Measurements from ENCODE around the gene CACNA1C. TPM values are rescaled to one million over a fixed set of nuclear protein-coding genes. Genes with fewer than 3 reads are reported as not detected.

CACNA1C gene
- total RNA-seq, 2 experiments from 2014 or later: 0.05 to 0.08 TPM

DNA sequence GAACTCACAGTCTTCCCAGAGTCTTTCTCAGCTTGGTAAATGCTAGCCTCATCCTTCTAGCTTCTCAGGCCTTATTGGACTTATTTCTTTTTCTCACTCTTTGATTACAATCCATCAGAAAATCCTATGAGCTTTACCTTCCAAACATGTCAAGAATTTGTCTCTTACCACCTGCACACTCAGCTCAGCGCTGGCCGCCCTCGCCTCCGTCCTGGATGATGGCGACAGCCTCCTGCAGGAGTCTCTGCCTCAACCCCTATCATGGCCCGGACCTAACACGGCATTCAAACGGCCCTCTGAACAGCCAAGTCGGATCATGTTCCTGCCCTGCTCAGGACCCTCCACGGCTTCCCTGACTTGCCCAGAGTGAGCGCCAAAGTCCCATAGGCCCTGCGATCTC, 408.9 kb downstream of the CACNA1C start:
- POLR2A ChIA-PET: no interaction called here
- Histone ChIP-seq H3K4me1 (ENCODE audit: insufficient read depth, low read length) (peaks cover 3% of the 10 kb centered on the region), H3K27ac (ENCODE audit: low read depth in 1 of 2, low read length in 2 of 2) (no peak overlapping the region), H3K9me3 (ENCODE audit: control insufficient read depth in 1 of 2, insufficient read depth in 1 of 2, low read length in 2 of 2) (no peaks in the 10 kb centered on the region), H3K4me3 (ENCODE audit: low read length) (no peak overlapping the region), H3K27me3 (ENCODE audit: control insufficient read depth in 1 of 2, insufficient read depth in 2 of 2, low read length in 2 of 2) (no peaks in the 10 kb centered on the region), H3K36me3 (ENCODE audit: insufficient read depth, low read length) (no peaks in the 10 kb centered on the region)
- TF ChIP-seq, protein P1, sequence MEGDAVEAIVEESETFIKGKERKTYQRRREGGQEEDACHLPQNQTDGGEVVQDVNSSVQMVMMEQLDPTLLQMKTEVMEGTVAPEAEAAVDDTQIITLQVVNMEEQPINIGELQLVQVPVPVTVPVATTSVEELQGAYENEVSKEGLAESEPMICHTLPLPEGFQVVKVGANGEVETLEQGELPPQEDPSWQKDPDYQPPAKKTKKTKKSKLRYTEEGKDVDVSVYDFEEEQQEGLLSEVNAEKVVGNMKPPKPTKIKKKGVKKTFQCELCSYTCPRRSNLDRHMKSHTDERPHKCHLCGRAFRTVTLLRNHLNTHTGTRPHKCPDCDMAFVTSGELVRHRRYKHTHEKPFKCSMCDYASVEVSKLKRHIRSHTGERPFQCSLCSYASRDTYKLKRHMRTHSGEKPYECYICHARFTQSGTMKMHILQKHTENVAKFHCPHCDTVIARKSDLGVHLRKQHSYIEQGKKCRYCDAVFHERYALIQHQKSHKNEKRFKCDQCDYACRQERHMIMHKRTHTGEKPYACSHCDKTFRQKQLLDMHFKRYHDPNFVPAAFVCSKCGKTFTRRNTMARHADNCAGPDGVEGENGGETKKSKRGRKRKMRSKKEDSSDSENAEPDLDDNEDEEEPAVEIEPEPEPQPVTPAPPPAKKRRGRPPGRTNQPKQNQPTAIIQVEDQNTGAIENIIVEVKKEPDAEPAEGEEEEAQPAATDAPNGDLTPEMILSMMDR (IDR thresholded peaks at IDR 0.05): no peak
- no peaks in the 10 kb centered on the region for H3K36me3 Mint-ChIP-seq (ENCODE audit: low read depth)
- no peaks in the 10 kb centered on the region for H3K4me1 Mint-ChIP-seq (ENCODE audit: low read depth)
- CTCF ChIA-PET: no interaction called here
- intact Hi-C loops (cut with DNase I, micrococcal nuclease): no loop called here
- no peak for ATAC-seq (ENCODE audit: poor library complexity)
- no peak for DNase-seq
- H3K27me3 Mint-ChIP-seq: no peaks in the 10 kb centered on the region
- H3K4me3 Mint-ChIP-seq: no peak overlapping the region
- no peak overlapping the region for H3K27ac Mint-ChIP-seq
- no peaks in the 10 kb centered on the region for H3K9me3 Mint-ChIP-seq

DNA sequence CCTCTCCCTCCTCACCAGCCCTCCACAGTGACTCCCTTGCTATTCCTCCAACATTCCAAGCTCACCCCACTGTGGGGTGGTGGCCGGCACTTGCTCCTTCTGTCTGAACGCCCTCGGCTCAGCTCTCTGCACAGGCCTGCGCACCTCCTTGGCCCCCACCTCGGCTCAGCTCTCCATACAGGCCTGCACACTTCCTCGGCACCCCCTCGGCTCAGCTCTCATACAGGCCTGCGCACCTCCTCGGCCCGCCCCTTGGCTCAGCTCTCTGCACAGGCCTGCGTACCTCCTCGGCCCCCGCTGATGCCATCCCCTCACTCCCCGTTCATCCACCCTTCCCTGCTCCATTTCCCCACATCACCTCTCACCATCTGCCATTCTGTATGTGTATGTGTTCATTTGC, 409.3 kb downstream of the CACNA1C start:
- H3K9me3 Mint-ChIP-seq: no peaks in the 10 kb centered on the region
- no peak for DNase-seq
- ATAC-seq (ENCODE audit: poor library complexity): no peak
- H3K4me1 Mint-ChIP-seq (ENCODE audit: low read depth): no peaks in the 10 kb centered on the region
- intact Hi-C loops (cut with DNase I, micrococcal nuclease): no loop called here
- Histone ChIP-seq H3K36me3 (ENCODE audit: insufficient read depth, low read length) (no peaks in the 10 kb centered on the region), H3K4me1 (ENCODE audit: insufficient read depth, low read length) (peaks cover 3% of the 10 kb centered on the region), H3K27me3 (ENCODE audit: control insufficient read depth in 1 of 2, insufficient read depth in 2 of 2, low read length in 2 of 2) (no peaks in the 10 kb centered on the region), H3K27ac (ENCODE audit: low read depth in 1 of 2, low read length in 2 of 2) (no peak overlapping the region), H3K4me3 (ENCODE audit: low read length) (no peak overlapping the region), H3K9me3 (ENCODE audit: control insufficient read depth in 1 of 2, insufficient read depth in 1 of 2, low read length in 2 of 2) (no peaks in the 10 kb centered on the region)
- no peak overlapping the region for H3K4me3 Mint-ChIP-seq
- no peaks in the 10 kb centered on the region for H3K36me3 Mint-ChIP-seq (ENCODE audit: low read depth)
- no peaks in the 10 kb centered on the region for H3K27me3 Mint-ChIP-seq
- TF ChIP-seq, protein P1 (IDR thresholded peaks at IDR 0.05): no peak
- H3K27ac Mint-ChIP-seq: no peak overlapping the region
- POLR2A ChIA-PET: no interaction called here
- CTCF ChIA-PET: no interaction called here

DNA sequence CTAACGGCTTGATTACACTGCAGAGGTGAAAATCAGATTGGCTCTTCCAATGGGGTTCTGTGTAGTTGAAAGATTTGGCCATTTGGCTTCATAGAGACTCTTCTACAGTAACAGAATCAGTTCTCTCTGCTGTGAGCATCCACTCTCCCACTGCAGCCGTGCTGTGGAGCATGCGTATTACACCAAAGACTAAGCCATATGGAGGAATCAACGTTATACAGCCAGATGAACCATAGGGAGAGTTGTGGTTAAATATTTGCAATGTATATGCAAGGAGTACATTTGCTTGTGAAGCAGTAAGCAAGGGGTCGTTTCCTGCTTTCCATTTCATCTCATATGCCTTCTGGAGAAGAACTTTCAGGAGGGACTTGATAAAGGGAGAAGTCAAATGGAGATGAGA, 410.9 kb downstream of the CACNA1C start:
- ATAC-seq (ENCODE audit: poor library complexity): no peak
- Mint-ChIP-seq H3K4me1 (ENCODE audit: low read depth) (no peaks in the 10 kb centered on the region), H3K27ac (no peak overlapping the region), H3K36me3 (ENCODE audit: low read depth) (no peaks in the 10 kb centered on the region), H3K9me3 (no peaks in the 10 kb centered on the region), H3K4me3 (no peak overlapping the region), H3K27me3 (no peaks in the 10 kb centered on the region)
- peaks cover 3% of the 10 kb centered on the region for H3K4me1 ChIP-seq (ENCODE audit: insufficient read depth, low read length)
- TF ChIP-seq, protein P1 (IDR thresholded peaks at IDR 0.05): no peak
- ChIA-PET CTCF (no interaction called here), POLR2A (no interaction called here)
- no peak for DNase-seq
- no peak overlapping the region for H3K4me3 ChIP-seq (ENCODE audit: low read length)
- intact Hi-C loops (cut with DNase I, micrococcal nuclease): no loop called here
- no peaks in the 10 kb centered on the region for H3K27me3 ChIP-seq (ENCODE audit: control insufficient read depth in 1 of 2, insufficient read depth in 2 of 2, low read length in 2 of 2)
- H3K36me3 ChIP-seq (ENCODE audit: insufficient read depth, low read length): no peaks in the 10 kb centered on the region
- no peak overlapping the region for H3K27ac ChIP-seq (ENCODE audit: low read depth in 1 of 2, low read length in 2 of 2)
- no peaks in the 10 kb centered on the region for H3K9me3 ChIP-seq (ENCODE audit: control insufficient read depth in 1 of 2, insufficient read depth in 1 of 2, low read length in 2 of 2)

Measured in CD4-positive, alpha-beta T cell (primary cell).